DND-41 (cell line): ENCODE data around the gene MCM10.

Experiments used
- CTCF ChIP-seq: IDR thresholded peaks from 2 replicates; pipeline ENCODE4 v1.5.1; 2012; ENCODE audit warnings: borderline replicate concordance, low read length, moderate library complexity, mild to moderate bottlenecking; ENCODE audit not compliant: poor library complexity, severe bottlenecking; ENCODE audit errors: extremely low read depth
- EZH2 ChIP-seq: IDR thresholded peaks from 3 replicates; pipeline ENCODE4 v1.6.1; 2012; ENCODE audit warnings: borderline replicate concordance, low read depth, mild to moderate bottlenecking, moderate library complexity, low read length, inconsistent platforms; ENCODE audit not compliant: severe bottlenecking

- no peak for TF ChIP-seq CTCF
- no peak for TF ChIP-seq EZH2
These were observed 43.2 kb upstream of the MCM10 start for GRCh38 chr10:13117841-13118783.
